ENCODE data around the gene WDFY4. TPM values are rescaled to one million over a fixed set of nuclear protein-coding genes. Genes with fewer than 3 reads are reported as not detected.

Gene WDFY4
- total RNA-seq, 1 donor from 2014 or later = not detected

DNA sequence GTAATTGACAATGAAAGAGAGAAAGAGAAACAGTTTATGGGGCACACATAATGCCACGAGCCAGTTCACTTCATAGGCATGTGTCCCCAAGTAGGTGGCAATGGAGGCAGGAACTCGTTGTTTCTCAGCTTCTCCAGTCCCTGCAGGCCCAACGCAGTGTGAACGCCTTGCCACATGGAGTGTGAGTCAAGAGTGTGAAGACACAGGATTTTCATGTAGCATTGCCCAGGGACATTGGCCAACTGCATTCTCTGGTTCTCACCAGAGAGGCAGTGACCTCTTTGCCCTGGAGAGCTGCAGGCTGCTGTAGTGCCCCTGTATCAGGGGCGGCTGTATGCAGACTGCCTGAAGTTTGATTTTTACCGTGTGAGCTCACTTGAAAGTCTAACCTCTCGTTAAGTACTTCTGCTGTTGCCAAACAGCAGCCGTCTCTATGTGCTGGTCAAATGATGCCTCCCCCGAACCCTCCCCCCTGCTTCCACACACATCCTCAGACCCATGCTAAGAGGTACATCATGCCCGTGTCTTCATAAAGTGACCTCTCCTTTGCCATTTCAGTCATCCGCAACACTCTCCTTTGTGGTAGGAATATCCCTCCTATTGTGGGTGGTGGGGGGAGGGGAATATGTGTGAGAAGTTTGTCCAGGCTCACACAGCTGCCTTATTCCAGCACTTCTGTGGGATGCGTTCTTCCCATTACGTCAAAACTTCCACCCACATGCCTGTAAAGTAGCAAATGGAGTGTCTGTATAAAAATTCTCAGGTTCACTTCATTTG, 242.3 kb downstream of the WDFY4 start:
- Mint-ChIP-seq H3K4me3 (ENCODE audit: unreplicated experiment) (no peak overlapping the region), H3K9me3 (ENCODE audit: low read depth) (no peaks in the 10 kb centered on the region), H3K27me3 (ENCODE audit: low read depth) (peaks cover 7% of the 10 kb centered on the region), H3K27ac (ENCODE audit: unreplicated experiment) (no peak overlapping the region), H3K4me1 (ENCODE audit: low read depth) (no peaks in the 10 kb centered on the region), H3K36me3 (ENCODE audit: low read depth) (no peaks in the 10 kb centered on the region)
- DNase-seq (ENCODE audit: low spot score) = no peak
- no peak for TF ChIP-seq CTCF (IDR thresholded peaks at IDR 0.05)

DNA sequence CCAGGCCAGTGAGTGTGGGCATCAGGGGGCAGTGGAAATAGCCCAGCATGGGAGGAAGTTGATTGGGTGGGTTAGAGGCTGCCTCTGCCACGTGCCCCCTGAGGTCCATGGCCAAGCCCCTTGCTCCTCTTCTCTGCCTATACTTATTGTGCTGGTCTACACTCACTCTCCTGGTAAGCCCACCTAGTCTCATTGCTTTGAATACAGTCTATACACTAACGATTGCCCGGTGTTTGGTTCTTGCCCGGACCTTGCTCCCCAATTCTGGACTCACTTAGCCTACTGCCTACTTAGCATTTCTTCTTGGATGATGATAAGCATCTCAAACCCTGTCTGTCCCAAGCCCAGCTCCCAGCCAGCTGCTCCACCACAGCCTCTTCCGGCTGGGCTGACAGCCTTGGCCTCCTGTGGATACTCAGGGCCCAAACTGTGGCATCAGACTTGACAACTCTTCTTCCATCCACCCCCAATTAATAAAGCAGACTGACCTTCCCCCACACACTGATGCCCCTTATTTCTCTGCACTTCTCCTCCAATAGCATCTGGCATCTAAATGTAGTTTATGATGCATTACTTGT, 244.8 kb downstream of the WDFY4 start:
- no peaks in the 10 kb centered on the region for H3K36me3 Mint-ChIP-seq (ENCODE audit: low read depth)
- no peak for TF ChIP-seq CTCF (IDR thresholded peaks at IDR 0.05)
- peaks cover 9% of the 10 kb centered on the region for H3K27me3 Mint-ChIP-seq (ENCODE audit: low read depth)
- no peaks in the 10 kb centered on the region for H3K4me1 Mint-ChIP-seq (ENCODE audit: low read depth)
- no peak overlapping the region for H3K27ac Mint-ChIP-seq (ENCODE audit: unreplicated experiment)
- H3K4me3 Mint-ChIP-seq (ENCODE audit: unreplicated experiment) = no peak overlapping the region
- DNase-seq (ENCODE audit: low spot score) = no peak
- no peaks in the 10 kb centered on the region for H3K9me3 Mint-ChIP-seq (ENCODE audit: low read depth)

DNA sequence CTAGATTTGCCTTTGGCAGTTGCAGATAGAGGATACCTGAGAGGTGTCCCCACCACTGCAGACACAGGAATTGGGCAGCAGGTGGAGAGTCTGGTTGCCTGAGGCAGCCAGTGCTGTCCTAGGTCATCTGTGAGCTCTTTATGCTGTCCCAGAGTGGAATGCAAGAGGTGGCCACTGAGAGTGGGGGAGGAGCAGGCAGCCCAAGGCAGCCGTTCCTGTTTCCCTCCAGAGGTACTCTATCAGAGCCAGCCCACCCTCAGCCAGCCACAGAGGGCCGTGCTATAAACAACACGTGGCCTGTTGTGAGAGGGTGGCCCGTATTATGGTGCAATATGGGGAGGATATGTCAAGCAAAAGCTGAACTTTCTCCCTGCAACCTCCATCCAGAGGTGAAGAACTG, 246.5 kb downstream of the WDFY4 start:
- TF ChIP-seq CTCF (IDR thresholded peaks at IDR 0.05) = no peak
- H3K36me3 Mint-ChIP-seq (ENCODE audit: low read depth) = no peaks in the 10 kb centered on the region
- H3K9me3 Mint-ChIP-seq (ENCODE audit: low read depth) = no peaks in the 10 kb centered on the region
- no peaks in the 10 kb centered on the region for H3K4me1 Mint-ChIP-seq (ENCODE audit: low read depth)
- no peak overlapping the region for H3K27ac Mint-ChIP-seq (ENCODE audit: unreplicated experiment)
- no peak for DNase-seq (ENCODE audit: low spot score)
- H3K4me3 Mint-ChIP-seq (ENCODE audit: unreplicated experiment) = no peak overlapping the region
- peaks cover 8% of the 10 kb centered on the region for H3K27me3 Mint-ChIP-seq (ENCODE audit: low read depth)

GRCh38 chr10:48932831-48933664, 248.4 kb downstream of the WDFY4 start:
- DNase-seq (ENCODE audit: low spot score) = no peak
- no peak for TF ChIP-seq CTCF (IDR thresholded peaks at IDR 0.05)
- H3K27ac Mint-ChIP-seq (ENCODE audit: unreplicated experiment) = no peak overlapping the region
- H3K9me3 Mint-ChIP-seq (ENCODE audit: low read depth) = no peaks in the 10 kb centered on the region
- no peak overlapping the region for H3K4me3 Mint-ChIP-seq (ENCODE audit: unreplicated experiment)
- peaks cover 8% of the 10 kb centered on the region for H3K27me3 Mint-ChIP-seq (ENCODE audit: low read depth)
- no peaks in the 10 kb centered on the region for H3K36me3 Mint-ChIP-seq (ENCODE audit: low read depth)
- no peaks in the 10 kb centered on the region for H3K4me1 Mint-ChIP-seq (ENCODE audit: low read depth)

Data from chondrocyte (in vitro differentiated cells).